Endothelial cell of umbilical vein (primary cell): Measurements from ENCODE around the gene POPDC3.

Source experiments
- CTCF ChIP-seq, 2 donors: IDR thresholded peaks; 1 replicate in 1 of 2; 2 replicates in 1 of 2; pipeline ENCODE4 v1.5.1; 2011; ENCODE audit warnings: low read length in 2 of 2, mild to moderate bottlenecking in 2 of 2, moderate library complexity in 2 of 2, control low read depth in 1 of 2, inconsistent platforms in 1 of 2, low read depth in 1 of 2; ENCODE audit not compliant: insufficient read depth in 1 of 2; ENCODE audit errors: extremely low read depth in 1 of 2
- EZH2 ChIP-seq: IDR thresholded peaks from 2 replicates; pipeline ENCODE4 v1.6.1; 2012; ENCODE audit warnings: borderline replicate concordance, low read depth, mild to moderate bottlenecking, moderate library complexity, low read length, inconsistent platforms; ENCODE audit not compliant: severe bottlenecking
- GATA2 ChIP-seq: IDR thresholded peaks from 2 replicates; pipeline ENCODE4 v1.7.0; 2011; ENCODE audit warnings: low read depth, mild to moderate bottlenecking, moderate library complexity, mixed read lengths, low read length; ENCODE audit not compliant: insufficient read length, insufficient read depth
- MYC ChIP-seq: IDR thresholded peaks from one replicate; pipeline ENCODE4 v1.6.1; 2011; ENCODE audit warnings: mild to moderate bottlenecking, low read depth, low read length
- POLR2A ChIP-seq: IDR thresholded peaks from 2 replicates; pipeline ENCODE4 v1.6.1; 2012; ENCODE audit warnings: low read depth, mild to moderate bottlenecking, control low read depth, low read length
- POLR2AphosphoS5 ChIP-seq: IDR thresholded peaks from 2 replicates; pipeline ENCODE4 v1.6.1; 2012; ENCODE audit warnings: low read depth, mild to moderate bottlenecking, control low read depth, low read length, moderate library complexity; ENCODE audit not compliant: insufficient read depth

GRCh38 chr6:105177556-105177955 is 2.3 kb downstream of the POPDC3 start:
- TF ChIP-seq CTCF (IDR thresholded peaks at IDR 0.05; ENCODE audit: extremely low read depth in 1 of 2, insufficient read depth in 1 of 2, low read depth in 1 of 2, low read length in 2 of 2) (no peak), EZH2 (no peak), POLR2AphosphoS5 (no peak), GATA2 (no peak), POLR2A (no peak), MYC (no peak)
